BLaER1 treated with 17β-estradiol and CSF1 and Interleukin-3, amounts not matched to agents 10 nM and 100 nM (cell line): ENCODE results near the gene PRKAG1.

Experiments
- H3K27ac ChIP-seq, 11 experiments: shearing (Covaris generic); formaldehyde crosslinking; 2 replicates each; pipeline ENCODE4 v1.8.1; 2022
- H3K27me3 ChIP-seq, 11 experiments: shearing (Covaris generic); formaldehyde crosslinking; 2 replicates each; pipeline ENCODE4 v1.8.1; 2022
- H3K36me3 ChIP-seq, 11 experiments: shearing (Covaris generic); formaldehyde crosslinking; 2 replicates each; pipeline ENCODE4 v1.8.1; 2022
- H3K4me1 ChIP-seq, 10 experiments: shearing (Covaris generic); formaldehyde crosslinking; 2 replicates each; pipeline ENCODE4 v1.8.1; 2022
- H3K4me2 ChIP-seq, 11 experiments: shearing (Covaris generic); formaldehyde crosslinking; 2 replicates each; pipeline ENCODE4 v1.8.1; 2022
- H3K4me3 ChIP-seq, 10 experiments: shearing (Covaris generic); formaldehyde crosslinking; 2 replicates each; pipeline ENCODE4 v1.8.1; 2022
- H3K9ac ChIP-seq, 11 experiments: shearing (Covaris generic); formaldehyde crosslinking; 2 replicates each; pipeline ENCODE4 v1.8.1; 2022
- H3K9me3 ChIP-seq, 11 experiments: shearing (Covaris generic); formaldehyde crosslinking; replicated peaks in 1 of 11; 2 replicates each; pipeline ENCODE4 v1.8.1; 2022
- H4K20me1 ChIP-seq, 11 experiments: shearing (Covaris generic); formaldehyde crosslinking; 2 replicates each; pipeline ENCODE4 v1.8.1; 2022
- Cebpa-rat ChIP-seq, 11 experiments: shearing (Covaris generic); IDR thresholded peaks; 2 replicates each; pipeline ENCODE4 v1.8.1; 2022

The PRKAG1 gene

DNA sequence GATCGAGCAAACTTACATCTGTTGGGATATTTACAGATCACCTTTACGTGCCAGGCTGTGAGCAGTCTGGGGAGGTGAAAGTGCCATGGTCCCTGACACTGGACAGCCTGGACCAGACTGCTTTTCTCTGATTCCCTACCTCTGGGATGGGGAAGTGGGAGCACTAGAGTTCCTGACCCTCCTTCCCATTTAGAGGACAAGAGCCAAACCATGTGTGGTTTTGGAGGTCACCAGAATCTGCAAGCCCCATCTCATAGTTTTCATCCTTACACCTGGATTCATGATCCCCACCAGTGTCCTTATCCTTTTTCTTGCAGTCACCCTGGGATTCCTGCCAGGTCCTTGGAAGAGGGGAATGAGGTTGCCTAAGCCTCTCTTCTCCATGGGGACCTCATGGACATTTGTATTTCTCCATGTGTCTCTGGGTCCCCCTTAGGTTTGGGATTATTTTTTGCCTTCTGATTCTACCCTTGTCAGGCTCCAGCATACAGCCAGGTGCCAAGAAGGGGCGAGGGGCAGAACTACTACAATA, 45.6 kb downstream of the PRKAG1 start:
- TF ChIP-seq Cebpa-rat (IDR thresholded peaks at IDR 0.05): no peak
- peak overlapping the region; percentile 31 to 89 (median 47); a peak in 19 of 22 replicates for H3K4me2 ChIP-seq
- H3K27me3 ChIP-seq: peaks cover 100% of the 10 kb centered on the region in 11 experiments

GRCh38 chr12:48972213-48972951, 46.2 kb downstream of the PRKAG1 start:
- Histone ChIP-seq H3K4me3 (peak overlapping the region in 3 of 10 experiments; percentile 2 to 21 (median 18); a peak in 1 of 20 replicates), H3K4me1 (peaks cover 32 to 52% (median 41%) of the 10 kb centered on the region in 10 experiments)

More for the DNA sequence above, 45.6 kb downstream of the PRKAG1 start:
- peaks cover 36 to 58% (median 46%) of the 10 kb centered on the region in 10 experiments for H3K4me1 ChIP-seq
- no peak overlapping the region for H3K27ac ChIP-seq
- no peak overlapping the region for H3K9ac ChIP-seq
- peaks cover 0 to 9% (median 0%) of the 10 kb centered on the region in 11 experiments; a peak in 5 of 22 replicates for H3K9me3 ChIP-seq
- H4K20me1 ChIP-seq: peaks cover 0 to 85% (median 40%) of the 10 kb centered on the region in 11 experiments; a peak in 19 of 22 replicates
- 0 out of 20 replicates have a peak overlapping the region, but pooled peaks of 1 of the 10 experiments have one; percentile 18 for H3K4me3 ChIP-seq
- H3K36me3 ChIP-seq: no peaks in the 10 kb centered on the region

DNA sequence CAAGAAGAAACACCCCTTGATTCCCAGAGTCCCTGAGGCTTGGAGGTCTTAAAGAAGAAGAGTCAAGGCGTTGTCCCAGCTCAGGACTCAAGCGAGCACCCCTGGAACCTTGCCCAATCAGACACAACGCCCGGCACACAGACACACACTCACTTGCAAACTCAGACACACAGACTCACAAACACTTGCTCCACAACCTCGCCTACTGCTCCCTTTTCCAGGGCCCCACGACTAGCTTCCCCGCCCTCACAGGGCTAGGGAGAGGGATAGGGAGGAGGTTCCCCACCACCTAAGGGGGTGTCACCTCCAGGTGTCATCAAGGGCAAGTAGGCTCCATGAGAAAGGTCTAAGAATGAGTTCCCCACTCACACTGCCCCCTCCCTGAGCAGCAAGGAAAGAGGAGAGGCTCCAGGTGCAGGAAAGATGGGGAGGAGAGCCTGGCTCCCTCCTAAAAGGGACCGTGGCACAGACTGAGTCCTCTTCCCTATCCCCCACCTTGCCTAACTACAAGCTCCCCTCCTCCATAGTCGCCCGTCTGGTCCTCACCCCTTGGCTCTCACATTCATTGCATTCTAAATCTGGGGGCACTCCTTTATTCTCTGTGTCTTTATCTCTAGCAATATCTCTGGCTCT, 47.8 kb downstream of the PRKAG1 start:
- H3K4me3 ChIP-seq: peak overlapping the region in 3 of 10 experiments; percentile 25 to 40 (median 39); a peak in 4 of 20 replicates
- H3K4me2 ChIP-seq: peak overlapping the region; percentile 18 to 89 (median 47); a peak in 18 of 22 replicates
- H3K27me3 ChIP-seq: peaks cover 83 to 100% (median 97%) of the 10 kb centered on the region in 11 experiments
- TF ChIP-seq Cebpa-rat (IDR thresholded peaks at IDR 0.05): no peak
- peaks cover 34 to 64% (median 50%) of the 10 kb centered on the region in 10 experiments for H3K4me1 ChIP-seq
- no peaks in the 10 kb centered on the region for H3K36me3 ChIP-seq
- no peak overlapping the region for H3K27ac ChIP-seq
- peaks cover 0 to 9% (median 0%) of the 10 kb centered on the region in 11 experiments; a peak in 5 of 22 replicates for H3K9me3 ChIP-seq
- H3K9ac ChIP-seq: peak overlapping the region in 1 of 11 experiments; percentile 44; a peak in 1 of 22 replicates
- peaks cover 0 to 68% (median 40%) of the 10 kb centered on the region in 11 experiments; a peak in 18 of 22 replicates for H4K20me1 ChIP-seq

More at GRCh38 chr12:48972213-48972951, 46.2 kb downstream of the PRKAG1 start:
- TF ChIP-seq Cebpa-rat (IDR thresholded peaks at IDR 0.05): no peak
- Histone ChIP-seq H3K4me2 (peak overlapping the region; percentile 31 to 89 (median 47)), H3K9ac (no peak overlapping the region), H3K9me3 (peaks cover 0 to 9% (median 0%) of the 10 kb centered on the region in 11 experiments; a peak in 5 of 22 replicates), H3K27ac (no peak overlapping the region), H3K27me3 (peaks cover 98 to 100% (median 100%) of the 10 kb centered on the region in 11 experiments), H3K36me3 (no peaks in the 10 kb centered on the region), H4K20me1 (peaks cover 0 to 84% (median 40%) of the 10 kb centered on the region in 11 experiments; a peak in 18 of 22 replicates)

- Histone ChIP-seq H3K27ac (no peak overlapping the region), H3K27me3 (peaks cover 75 to 99% (median 89%) of the 10 kb centered on the region in 11 experiments), H3K9ac (no peak overlapping the region), H3K4me2 (peak overlapping the region; percentile 7 to 59 (median 41); a peak in 18 of 22 replicates), H3K9me3 (peaks cover 0 to 9% (median 0%) of the 10 kb centered on the region in 11 experiments; a peak in 5 of 22 replicates), H4K20me1 (peaks cover 0 to 64% (median 40%) of the 10 kb centered on the region in 11 experiments; a peak in 18 of 22 replicates), H3K4me3 (peak overlapping the region in 2 of 10 experiments; percentile 11 to 24; a peak in 1 of 20 replicates), H3K4me1 (peaks cover 34 to 70% (median 54%) of the 10 kb centered on the region in 10 experiments), H3K36me3 (no peaks in the 10 kb centered on the region)
- no peak for TF ChIP-seq Cebpa-rat (IDR thresholded peaks at IDR 0.05)
Measured at GRCh38 chr12:48969833-48970701, 48.5 kb downstream of the PRKAG1 start.

- peaks cover 0 to 9% (median 0%) of the 10 kb centered on the region in 11 experiments; a peak in 5 of 22 replicates for H3K9me3 ChIP-seq
- H3K4me2 ChIP-seq: peak overlapping the region; percentile 7 to 59 (median 41); a peak in 19 of 22 replicates
- peaks cover 0 to 61% (median 40%) of the 10 kb centered on the region in 11 experiments; a peak in 18 of 22 replicates for H4K20me1 ChIP-seq
- peak overlapping the region in 1 of 10 experiments; percentile 24; a peak in 1 of 20 replicates for H3K4me3 ChIP-seq
- peaks cover 67 to 92% (median 81%) of the 10 kb centered on the region in 11 experiments for H3K27me3 ChIP-seq
- H3K27ac ChIP-seq: no peak overlapping the region
- no peak overlapping the region for H3K9ac ChIP-seq
- no peaks in the 10 kb centered on the region for H3K36me3 ChIP-seq
- no peak for TF ChIP-seq Cebpa-rat (IDR thresholded peaks at IDR 0.05)
- H3K4me1 ChIP-seq: peaks cover 34 to 75% (median 54%) of the 10 kb centered on the region in 10 experiments
Measured at GRCh38 chr12:48969160-48969771, 49.3 kb downstream of the PRKAG1 start.

GRCh38 chr12:48968467-48968866, 50.1 kb downstream of the PRKAG1 start:
- H3K9ac ChIP-seq: no peak overlapping the region
- peaks cover 34 to 72% (median 53%) of the 10 kb centered on the region in 10 experiments for H3K4me1 ChIP-seq
- no peak overlapping the region for H3K27ac ChIP-seq
- peaks cover 0 to 3% (median 0%) of the 10 kb centered on the region in 11 experiments; a peak in 3 of 22 replicates for H3K9me3 ChIP-seq
- no peak overlapping the region for H3K4me2 ChIP-seq
- H3K27me3 ChIP-seq: peaks cover 59 to 84% (median 73%) of the 10 kb centered on the region in 11 experiments
- no peak for TF ChIP-seq Cebpa-rat (IDR thresholded peaks at IDR 0.05)
- no peak overlapping the region for H3K4me3 ChIP-seq
- H4K20me1 ChIP-seq: peaks cover 0 to 53% (median 37%) of the 10 kb centered on the region in 11 experiments; a peak in 18 of 22 replicates
- no peaks in the 10 kb centered on the region for H3K36me3 ChIP-seq

GRCh38 chr12:48967991-48968390, 50.6 kb downstream of the PRKAG1 start:
- Histone ChIP-seq H3K36me3 (no peaks in the 10 kb centered on the region), H3K27ac (no peak overlapping the region), H3K4me1 (peaks cover 34 to 67% (median 51%) of the 10 kb centered on the region in 10 experiments), H4K20me1 (peaks cover 0 to 48% (median 37%) of the 10 kb centered on the region in 11 experiments; a peak in 18 of 22 replicates), H3K4me2 (no peak overlapping the region), H3K9me3 (no peaks in the 10 kb centered on the region), H3K4me3 (no peak overlapping the region), H3K9ac (no peak overlapping the region), H3K27me3 (peaks cover 54 to 80% (median 68%) of the 10 kb centered on the region in 11 experiments)
- no peak for TF ChIP-seq Cebpa-rat (IDR thresholded peaks at IDR 0.05)
